ENCODE data around the gene SPTB.
A peak's percentile ranks its signal among the peaks of the same experiment; 100 is the strongest.

The SPTB gene

GRCh38 chr14:64747327-64747726 lies 132.4 kb downstream of the SPTB start:
- Mint-ChIP-seq H3K4me1 (peaks cover 15% of the 10 kb centered on the region), H3K4me3 (no peak overlapping the region), H3K36me3 (ENCODE audit: low read depth) (peaks cover 52% of the 10 kb centered on the region), H3K9me3 (no peaks in the 10 kb centered on the region), H3K27me3 (ENCODE audit: low read depth) (no peaks in the 10 kb centered on the region), H3K27ac (peak overlapping the region in 1 of 3 experiments; percentile 97)
- no peak for TF ChIP-seq CTCF (IDR thresholded peaks at IDR 0.05; ENCODE audit: unreplicated experiment in 3 of 3)

- no peaks in the 10 kb centered on the region for H3K9me3 Mint-ChIP-seq
- peak overlapping the region in 1 of 3 experiments; percentile 48 for H3K4me3 Mint-ChIP-seq
- no peak for TF ChIP-seq CTCF (IDR thresholded peaks at IDR 0.05; ENCODE audit: unreplicated experiment in 3 of 3)
- H3K27ac Mint-ChIP-seq: peak overlapping the region; percentile 75 to 97 (median 92)
- peaks cover 15% of the 10 kb centered on the region for H3K4me1 Mint-ChIP-seq
- H3K36me3 Mint-ChIP-seq (ENCODE audit: low read depth): peaks cover 59% of the 10 kb centered on the region
- H3K27me3 Mint-ChIP-seq (ENCODE audit: low read depth): no peaks in the 10 kb centered on the region
Observed at GRCh38 chr14:64746298-64747250, 133.1 kb downstream of the SPTB start.

GRCh38 chr14:64745511-64746091 lies 134.1 kb downstream of the SPTB start:
- H3K36me3 Mint-ChIP-seq (ENCODE audit: low read depth): peaks cover 69% of the 10 kb centered on the region
- H3K9me3 Mint-ChIP-seq: no peaks in the 10 kb centered on the region
- no peak overlapping the region for H3K4me3 Mint-ChIP-seq
- peaks cover 15% of the 10 kb centered on the region for H3K4me1 Mint-ChIP-seq
- no peaks in the 10 kb centered on the region for H3K27me3 Mint-ChIP-seq (ENCODE audit: low read depth)
- peak overlapping the region; percentile 75 to 97 (median 92) for H3K27ac Mint-ChIP-seq
- TF ChIP-seq CTCF (IDR thresholded peaks at IDR 0.05; ENCODE audit: unreplicated experiment in 3 of 3): peak in 1 of 3 experiments; percentile 26

- H3K27ac Mint-ChIP-seq: no peak overlapping the region
- TF ChIP-seq CTCF (IDR thresholded peaks at IDR 0.05; ENCODE audit: unreplicated experiment in 3 of 3): no peak
- peaks cover 15% of the 10 kb centered on the region for H3K4me1 Mint-ChIP-seq
Observed at GRCh38 chr14:64743061-64743460, 136.6 kb downstream of the SPTB start.

GRCh38 chr14:64741961-64742360 lies 137.7 kb downstream of the SPTB start:
- H3K9me3 Mint-ChIP-seq: no peaks in the 10 kb centered on the region
- no peak overlapping the region for H3K4me3 Mint-ChIP-seq
- no peak overlapping the region for H3K27ac Mint-ChIP-seq
- H3K27me3 Mint-ChIP-seq (ENCODE audit: low read depth): no peaks in the 10 kb centered on the region
- H3K4me1 Mint-ChIP-seq: peaks cover 15% of the 10 kb centered on the region
- TF ChIP-seq CTCF (IDR thresholded peaks at IDR 0.05; ENCODE audit: unreplicated experiment in 3 of 3): no peak
- H3K36me3 Mint-ChIP-seq (ENCODE audit: low read depth): peaks cover 69% of the 10 kb centered on the region

More at GRCh38 chr14:64743061-64743460, 136.6 kb downstream of the SPTB start:
- H3K36me3 Mint-ChIP-seq (ENCODE audit: low read depth): peaks cover 77% of the 10 kb centered on the region
- no peak overlapping the region for H3K4me3 Mint-ChIP-seq
- no peaks in the 10 kb centered on the region for H3K27me3 Mint-ChIP-seq (ENCODE audit: low read depth)
- H3K9me3 Mint-ChIP-seq: no peaks in the 10 kb centered on the region
